GM12878 (cell line): ENCODE data around the gene CLEC6A. TPM values are rescaled to one million over a fixed set of nuclear protein-coding genes. Genes with fewer than 3 reads are reported as not detected.

Experiments used
- CBFB ChIP-seq: IDR thresholded peaks from 2 replicates; pipeline ENCODE4 v1.6.1; 2016; ENCODE audit warnings: antibody characterized with exemption, low read depth
- CBX5 ChIP-seq: sonication (generic); IDR thresholded peaks from 2 replicates; pipeline ENCODE4 v1.6.1; 2016; ENCODE audit warnings: low read depth, moderate library complexity, mild to moderate bottlenecking, inconsistent platforms
- CEBPB ChIP-seq, 2 experiments: fragments of 150-350 bp in 1 of 2; IDR thresholded peaks; 2 replicates each; pipeline ENCODE4 v1.6.1; 2012 to 2014; ENCODE audit warnings: low read depth in 2 of 2, low read length in 2 of 2, borderline replicate concordance in 1 of 2, inconsistent platforms in 1 of 2
- CREM ChIP-seq: IDR thresholded peaks from 2 replicates; pipeline ENCODE4 v1.6.1; 2014; ENCODE audit warnings: antibody characterized with exemption, low read depth
- ESRRA ChIP-seq: IDR thresholded peaks from 2 replicates; pipeline ENCODE4 v1.6.1; 2012; ENCODE audit warnings: mild to moderate bottlenecking, low read length, improper control_type of control experiment
- ETV6 ChIP-seq, 2 experiments: fragments of 450-650 bp in 1 of 2; IDR thresholded peaks in 1 of 2; conservative IDR thresholded peaks in 1 of 2; 2 replicates each; pipeline ENCODE4 v1.6.1; 2014; ENCODE audit warnings: antibody characterized with exemption in 1 of 2, borderline replicate concordance in 1 of 2, low read depth in 1 of 2, mild to moderate bottlenecking in 1 of 2, moderate library complexity in 1 of 2
- IKZF1 ChIP-seq: fragments of 450-650 bp; conservative IDR thresholded peaks from 2 replicates; pipeline ENCODE4 v1.6.1; 2017; ENCODE audit warnings: antibody characterized with exemption, mild to moderate bottlenecking
- KLF5 ChIP-seq: fragments of 450-650 bp; IDR thresholded peaks from 2 replicates; pipeline ENCODE4 v1.6.1; 2014; ENCODE audit warnings: mild to moderate bottlenecking; ENCODE audit not compliant: partially characterized antibody
- MEF2A ChIP-seq: IDR thresholded peaks from 2 replicates; pipeline ENCODE4 v1.6.1; 2011; ENCODE audit warnings: low read depth, mild to moderate bottlenecking, low read length, moderate library complexity; ENCODE audit not compliant: insufficient read depth
- MTA2 ChIP-seq: fragments of 450-650 bp; IDR thresholded peaks from 2 replicates; pipeline ENCODE4 v1.6.1; 2016; ENCODE audit warnings: low read depth, mild to moderate bottlenecking, moderate library complexity
- MYB ChIP-seq: fragments of 150-350 bp; IDR thresholded peaks from 2 replicates; pipeline ENCODE4 v1.6.1; 2014; ENCODE audit warnings: mild to moderate bottlenecking, low read depth, low read length, borderline replicate concordance
- NFIC ChIP-seq: IDR thresholded peaks from 2 replicates; pipeline ENCODE4 v1.6.1; 2012; ENCODE audit warnings: low read depth, mild to moderate bottlenecking, inconsistent platforms, low read length, moderate library complexity
- NFXL1 ChIP-seq: fragments of 450-650 bp; IDR thresholded peaks from 2 replicates; pipeline ENCODE4 v1.6.1; 2017; ENCODE audit warnings: antibody characterized with exemption, mild to moderate bottlenecking, borderline replicate concordance
- NKRF ChIP-seq: fragments of 450-650 bp; conservative IDR thresholded peaks from 2 replicates; pipeline ENCODE4 v1.6.1; 2017; ENCODE audit warnings: mild to moderate bottlenecking, moderate library complexity
- NR2C1 ChIP-seq: fragments of 450-650 bp; IDR thresholded peaks from 2 replicates; pipeline ENCODE4 v1.6.1; 2017; ENCODE audit warnings: antibody characterized with exemption, mild to moderate bottlenecking, moderate library complexity
- PAX8 ChIP-seq: fragments of 450-650 bp; IDR thresholded peaks from 2 replicates; pipeline ENCODE4 v1.6.1; 2017; ENCODE audit warnings: mild to moderate bottlenecking, moderate library complexity
- PML ChIP-seq: IDR thresholded peaks from 2 replicates; pipeline ENCODE4 v1.6.1; 2012; ENCODE audit warnings: low read length, inconsistent platforms
- RCOR1 ChIP-seq: conservative IDR thresholded peaks from 2 replicates; pipeline ENCODE4 v1.6.1; 2012; ENCODE audit warnings: low read depth, low read length, improper control_type of control experiment
- SIX5 ChIP-seq: IDR thresholded peaks from 2 replicates; pipeline ENCODE4 v1.6.1; 2011; ENCODE audit warnings: mild to moderate bottlenecking, low read depth, low read length, moderate library complexity; ENCODE audit not compliant: severe bottlenecking
- SMC3 ChIP-seq: IDR thresholded peaks from 2 replicates; pipeline ENCODE4 v1.6.1; 2011; ENCODE audit warnings: low read length, improper control_type of control experiment, borderline replicate concordance
- SP1 ChIP-seq: IDR thresholded peaks from one replicate; pipeline ENCODE4 v1.6.1; 2011; ENCODE audit warnings: low read depth, low read length
- SREBF2 ChIP-seq: IDR thresholded peaks from 2 replicates; pipeline ENCODE4 v1.6.1; 2012; ENCODE audit warnings: mild to moderate bottlenecking, low read length
- STAT3 ChIP-seq: IDR thresholded peaks from 2 replicates; pipeline ENCODE4 v1.6.1; 2011; ENCODE audit warnings: low read depth, low read length, improper control_type of control experiment
- SUPT20H ChIP-seq: IDR thresholded peaks from 2 replicates; pipeline ENCODE4 v1.6.1; 2011; ENCODE audit warnings: low read depth, mild to moderate bottlenecking, low read length, moderate library complexity, borderline replicate concordance; ENCODE audit not compliant: control insufficient read depth
- TARDBP ChIP-seq: IDR thresholded peaks from 2 replicates; pipeline ENCODE4 v1.6.1; 2016; ENCODE audit warnings: borderline replicate concordance
- TCF7 ChIP-seq: IDR thresholded peaks from 2 replicates; pipeline ENCODE4 v1.6.1; 2014; ENCODE audit warnings: antibody characterized with exemption, borderline replicate concordance
- polyA plus RNA-seq, 11 experiments: library from polyadenylated mRNA; depleted of rRNA in 4 of 11; unstranded in 6 of 11; stranded (reverse) in 5 of 11; fragments of >200 nt; fragmentation: Nextera tagmentation in 4 of 11; fragmentation: Illumina TruSeq in 1 of 11; extraction: Ambion mirVana in 4 of 11; extraction: Trizol in 1 of 11; gene quantifications; 1 replicate in 1 of 11; 2 replicates in 10 of 11; pipeline versions ENCODE4 v1.2.1 to v1.2.3, GENCODE V29; 2011 to 2016; ENCODE audit warnings: inconsistent platforms in 2 of 11, missing spikeins in 2 of 11, low read depth in 1 of 11
- total RNA-seq, 4 experiments: library from RNA; depleted of rRNA in 3 of 4; stranded (reverse); fragments of >200 nt in 3 of 4; fragmentation: Illumina TruSeq in 1 of 4; extraction: Trizol in 1 of 4; gene quantifications; 2 replicates each; pipeline versions ENCODE4 v1.2.1 to v1.2.3, GENCODE V29; 2013 to 2021
- TF ChIP-seq, protein P1 (sequence below): fragments of 450-650 bp; IDR thresholded peaks from 2 replicates; pipeline ENCODE4 v1.6.1; 2016; ENCODE audit warnings: mild to moderate bottlenecking
- TF ChIP-seq, protein P2 (sequence below): fragments of 450-650 bp; IDR thresholded peaks from 2 replicates; pipeline ENCODE4 v1.6.1; 2014; ENCODE audit warnings: mild to moderate bottlenecking
- TF ChIP-seq, protein P3 (sequence below): IDR thresholded peaks from 2 replicates; pipeline ENCODE4 v1.6.1; 2012; ENCODE audit warnings: low read depth, low read length, improper control_type of control experiment

CLEC6A gene
- total and polyA plus RNA-seq, 10 of the 15 experiments (the other 5 are each of a cell fraction or from before 2014, with no cell fraction given): not detected

- TF ChIP-seq, protein P1, sequence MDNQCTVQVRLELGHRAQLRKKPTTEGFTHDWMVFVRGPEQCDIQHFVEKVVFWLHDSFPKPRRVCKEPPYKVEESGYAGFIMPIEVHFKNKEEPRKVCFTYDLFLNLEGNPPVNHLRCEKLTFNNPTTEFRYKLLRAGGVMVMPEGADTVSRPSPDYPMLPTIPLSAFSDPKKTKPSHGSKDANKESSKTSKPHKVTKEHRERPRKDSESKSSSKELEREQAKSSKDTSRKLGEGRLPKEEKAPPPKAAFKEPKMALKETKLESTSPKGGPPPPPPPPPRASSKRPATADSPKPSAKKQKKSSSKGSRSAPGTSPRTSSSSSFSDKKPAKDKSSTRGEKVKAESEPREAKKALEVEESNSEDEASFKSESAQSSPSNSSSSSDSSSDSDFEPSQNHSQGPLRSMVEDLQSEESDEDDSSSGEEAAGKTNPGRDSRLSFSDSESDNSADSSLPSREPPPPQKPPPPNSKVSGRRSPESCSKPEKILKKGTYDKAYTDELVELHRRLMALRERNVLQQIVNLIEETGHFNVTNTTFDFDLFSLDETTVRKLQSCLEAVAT: 0 out of 2 replicates have a peak, but pooled peaks have one; percentile 27
- TF ChIP-seq RCOR1 (no peak), TCF7 (no peak), SMC3 (no peak), STAT3 (no peak), ETV6 (conservative IDR thresholded peaks at IDR 0.05 in 1 of 2, IDR thresholded peaks at IDR 0.05 in 1 of 2; ENCODE audit: borderline replicate concordance in 1 of 2, low read depth in 1 of 2) (peak in 1 of 2 experiments; percentile 88; a peak in 2 of 4 replicates), CEBPB (IDR thresholded peaks at IDR 0.05; ENCODE audit: borderline replicate concordance in 1 of 2, low read depth in 2 of 2, low read length in 2 of 2) (no peak), NR2C1 (no peak), NFXL1 (no peak), MEF2A (no peak), PML (no peak), CBFB (peak; percentile 72; the same call in 1 of the 2 replicates), SUPT20H (no peak), TARDBP (no peak), IKZF1 (peak; percentile 44), ESRRA (no peak), MYB (no peak), NFIC (peak; percentile 56), PAX8 (no peak), CBX5 (no peak), NKRF (no peak), SP1 (no peak), CREM (peak; percentile 49; the same call in 1 of the 2 replicates), MTA2 (peak; percentile 79), KLF5 (no peak), SIX5 (no peak), SREBF2 (no peak)
- TF ChIP-seq, protein P2, sequence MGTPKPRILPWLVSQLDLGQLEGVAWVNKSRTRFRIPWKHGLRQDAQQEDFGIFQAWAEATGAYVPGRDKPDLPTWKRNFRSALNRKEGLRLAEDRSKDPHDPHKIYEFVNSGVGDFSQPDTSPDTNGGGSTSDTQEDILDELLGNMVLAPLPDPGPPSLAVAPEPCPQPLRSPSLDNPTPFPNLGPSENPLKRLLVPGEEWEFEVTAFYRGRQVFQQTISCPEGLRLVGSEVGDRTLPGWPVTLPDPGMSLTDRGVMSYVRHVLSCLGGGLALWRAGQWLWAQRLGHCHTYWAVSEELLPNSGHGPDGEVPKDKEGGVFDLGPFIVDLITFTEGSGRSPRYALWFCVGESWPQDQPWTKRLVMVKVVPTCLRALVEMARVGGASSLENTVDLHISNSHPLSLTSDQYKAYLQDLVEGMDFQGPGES: no peak
- TF ChIP-seq, protein P3, sequence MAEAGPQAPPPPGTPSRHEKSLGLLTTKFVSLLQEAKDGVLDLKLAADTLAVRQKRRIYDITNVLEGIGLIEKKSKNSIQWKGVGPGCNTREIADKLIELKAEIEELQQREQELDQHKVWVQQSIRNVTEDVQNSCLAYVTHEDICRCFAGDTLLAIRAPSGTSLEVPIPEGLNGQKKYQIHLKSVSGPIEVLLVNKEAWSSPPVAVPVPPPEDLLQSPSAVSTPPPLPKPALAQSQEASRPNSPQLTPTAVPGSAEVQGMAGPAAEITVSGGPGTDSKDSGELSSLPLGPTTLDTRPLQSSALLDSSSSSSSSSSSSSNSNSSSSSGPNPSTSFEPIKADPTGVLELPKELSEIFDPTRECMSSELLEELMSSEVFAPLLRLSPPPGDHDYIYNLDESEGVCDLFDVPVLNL: no peak
These were observed 37.3 kb downstream of the CLEC6A start (continued) for GRCh38 chr12:8493084-8493483.
